B cell (primary cell): ENCODE results near the gene CACNA2D1. TPM values are rescaled to one million over a fixed set of nuclear protein-coding genes. Genes with fewer than 3 reads are reported as not detected.

Source experiments
- ATAC-seq: fragments of 200-7000 bp; cut with Tn5 transposase; one replicate; pipeline ENCODE4 v1.10.0; 2021; ENCODE audit warnings: low read depth, mild to moderate bottlenecking, moderate number of reproducible peaks, moderate library complexity
- CTCF ChIA-PET: fragments of 350-600 bp; sonication (Branson Sonifier 250); formaldehyde crosslinking; loops from one replicate; lab custom pipeline; 2021; ENCODE audit warnings: antibody characterized with exemption, inconsistent platforms; lab: Charles Lee
- POLR2A ChIA-PET: fragments of 350-600 bp; sonication (Branson Sonifier 250); formaldehyde crosslinking; loops from one replicate; lab custom pipeline; 2021; ENCODE audit warnings: antibody characterized with exemption; lab: Charles Lee
- DNase-seq: peaks from one replicate; pipeline ENCODE4 v3.0.0; 2013
- H2AFZ ChIP-seq: 2 replicates; pipeline ENCODE4 v1.6.1; 2012; ENCODE audit warnings: mild to moderate bottlenecking, low read depth, low read length; ENCODE audit not compliant: insufficient read depth, poor library complexity, severe bottlenecking
- H3K27ac ChIP-seq, 2 donors: 1 replicate in 1 of 2; 2 replicates in 1 of 2; pipeline ENCODE4 v1.5.1; 2012 to 2013; ENCODE audit warnings: low read length in 2 of 2, mild to moderate bottlenecking in 2 of 2, moderate library complexity in 1 of 2
- H3K27me3 ChIP-seq, 4 experiments: fragments of 200-600 bp in 1 of 4; sonication (generic) in 1 of 4; replicated peaks in 1 of 4; 1 replicate in 2 of 4; 2 replicates in 2 of 4; pipeline versions ENCODE4 v1.6.1 to v1.7.0; 2013 to 2016; ENCODE audit warnings: low read length in 3 of 4, mild to moderate bottlenecking in 2 of 4, mixed read lengths in 1 of 4, moderate library complexity in 1 of 4; ENCODE audit not compliant: insufficient read depth in 4 of 4, control insufficient read depth in 3 of 4; ENCODE audit errors: control extremely low read depth in 1 of 4
- H3K36me3 ChIP-seq, 2 experiments: replicated peaks in 1 of 2; 1 replicate in 1 of 2; 2 replicates in 1 of 2; pipeline versions ENCODE4 v1.6.1 to v1.7.1; 2013; ENCODE audit warnings: low read length in 1 of 2; ENCODE audit not compliant: insufficient read depth in 2 of 2, control insufficient read depth in 1 of 2; ENCODE audit errors: control extremely low read depth in 1 of 2, extremely low read depth in 1 of 2
- H3K4me1 ChIP-seq, 2 donors: fragments of 200-600 bp in 1 of 2; sonication (generic) in 1 of 2; 1 replicate in 1 of 2; 2 replicates in 1 of 2; pipeline versions ENCODE4 v1.5.1 to v1.6.1; 2013 to 2017; ENCODE audit warnings: low read length in 2 of 2; ENCODE audit not compliant: control insufficient read depth in 2 of 2, insufficient read depth in 2 of 2
- H3K4me2 ChIP-seq: replicated peaks from 2 replicates; pipeline ENCODE3; 2012; ENCODE audit warnings: mild to moderate bottlenecking, low read depth, low read length; ENCODE audit not compliant: poor library complexity, severe bottlenecking
- H3K4me3 ChIP-seq, 5 experiments: fragments of 200-600 bp in 1 of 5; sonication (generic) in 1 of 5; 1 replicate in 3 of 5; 2 replicates in 2 of 5; pipeline versions ENCODE4 v1.5.1 to v1.7.0; 2011 to 2016; ENCODE audit warnings: low read length in 4 of 5, mild to moderate bottlenecking in 4 of 5, low read depth in 2 of 5, control low read depth in 1 of 5, moderate library complexity in 1 of 5; ENCODE audit not compliant: insufficient read depth in 1 of 5; ENCODE audit errors: control extremely low read depth in 1 of 5, extremely low read depth in 1 of 5
- H3K79me2 ChIP-seq: fragments of 200-600 bp; sonication (generic); one replicate; pipeline ENCODE4 v1.6.0; 2016; ENCODE audit warnings: low read length; ENCODE audit not compliant: control insufficient read depth, insufficient read depth
- H3K9ac ChIP-seq: fragments of 200-600 bp; sonication (generic); 2 replicates; pipeline ENCODE4 v1.6.1; 2017; ENCODE audit warnings: mild to moderate bottlenecking, low read length, moderate library complexity
- H3K9me3 ChIP-seq, 3 donors: one replicate each; pipeline versions ENCODE4 v1.6.1 to v1.7.1; 2013; ENCODE audit warnings: low read length in 2 of 3; ENCODE audit not compliant: control insufficient read depth in 2 of 3, insufficient read depth in 1 of 3; ENCODE audit errors: control extremely low read depth in 1 of 3
- H4K20me1 ChIP-seq: 2 replicates; pipeline ENCODE4 v1.6.0; 2012; ENCODE audit warnings: mild to moderate bottlenecking, low read length; ENCODE audit not compliant: insufficient read depth, control insufficient read depth, poor library complexity, severe bottlenecking
- H3K27ac Mint-ChIP-seq: one replicate; pipeline ENCODE4 v1.8.0; 2021; ENCODE audit warnings: mixed read lengths
- H3K27me3 Mint-ChIP-seq: one replicate; pipeline ENCODE4 v1.8.0; 2021; ENCODE audit warnings: mixed read lengths
- H3K4me1 Mint-ChIP-seq: one replicate; pipeline ENCODE4 v1.8.0; 2021; ENCODE audit warnings: mixed read lengths
- H3K4me3 Mint-ChIP-seq: one replicate; pipeline ENCODE4 v1.8.0; 2021; ENCODE audit warnings: mixed read lengths
- H3K9me3 Mint-ChIP-seq: one replicate; pipeline ENCODE4 v1.8.0; 2022; ENCODE audit warnings: mixed read lengths; ENCODE audit not compliant: insufficient read depth
- CTCF ChIP-seq: fragments of 200-600 bp; IDR thresholded peaks from one replicate; pipeline ENCODE4 v1.8.0; 2022; ENCODE audit warnings: antibody characterized with exemption, mild to moderate bottlenecking
- EZH2 ChIP-seq: IDR thresholded peaks from 2 replicates; pipeline ENCODE4 v1.6.1; 2012; ENCODE audit warnings: borderline replicate concordance, low read depth, mild to moderate bottlenecking, moderate library complexity, low read length; ENCODE audit not compliant: insufficient read depth, poor library complexity, severe bottlenecking
- WGBS: methylation state at CpG from one replicate; pipeline ENCODE4 v1.1.5; 2013; ENCODE audit warnings: missing lambda C conversion rate; ENCODE audit not compliant: insufficient coverage; 5-methylcytosine and 5-hydroxymethylcytosine counted together
- intact Hi-C: fragments of 100-400 bp; cut with micrococcal nuclease; formaldehyde crosslinking; loops from one replicate; pipeline ENCODE4 v1.10.0; 2022
- polyA plus RNA-seq: library from polyadenylated mRNA; depleted of rRNA; stranded (reverse); fragments of >200 nt; gene quantifications from 2 replicates; pipeline ENCODE4 v1.2.3, GENCODE V29; 2012
- total RNA-seq, 2 donors: library from RNA; stranded (reverse); fragments of 120-200 nt in 1 of 2; gene quantifications; 1 replicate in 1 of 2; 2 replicates in 1 of 2; pipeline versions ENCODE4 v1.2.3 to v1.2.4, GENCODE V29; 2013 to 2022

Gene CACNA2D1
- total and polyA plus RNA-seq, 2 donors (not counting 1 experiment from before 2014, with no cell fraction given), result not detected

- ATAC-seq, result no peak
- no peak overlapping the region for H3K27ac Mint-ChIP-seq
Observed at GRCh38 chr7:82223580-82223979, 220.0 kb downstream of the CACNA2D1 start.

DNA sequence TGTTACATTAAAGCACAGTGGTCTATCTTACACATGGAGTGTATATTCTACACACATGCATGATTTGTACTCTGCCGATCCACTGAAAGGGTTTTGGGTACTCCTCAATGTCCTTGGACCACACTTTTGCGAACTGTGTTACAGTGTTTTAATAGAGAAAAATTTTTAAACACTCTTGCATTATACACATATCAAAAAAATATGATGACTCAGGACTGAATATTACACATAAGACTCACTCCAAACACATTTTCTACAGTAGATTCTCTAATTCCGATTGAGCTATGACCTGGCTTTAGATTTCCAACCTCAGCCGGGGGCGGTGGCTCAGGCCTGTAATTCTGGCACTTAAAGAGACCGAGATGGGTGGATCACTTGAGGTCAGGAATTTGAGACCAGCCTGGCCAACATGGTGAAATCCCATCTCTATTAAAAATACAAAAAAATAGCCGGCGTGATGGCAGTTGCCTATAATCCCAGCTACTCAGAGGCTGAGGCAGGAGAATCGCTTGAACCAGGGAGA is 222.4 kb downstream of the CACNA2D1 start:
- H3K9me3 ChIP-seq, result no peaks in the 10 kb centered on the region
- H3K27ac Mint-ChIP-seq, result no peak overlapping the region
- CTCF ChIA-PET, result no interaction called here
- DNase-seq, result no peak
- no peak for ATAC-seq
- intact Hi-C loops, result no loop called here
- TF ChIP-seq CTCF (no peak), EZH2 (no peak)
- H3K4me1 Mint-ChIP-seq, result no peaks in the 10 kb centered on the region
- H3K4me1 ChIP-seq, result no peaks in the 10 kb centered on the region
- H3K27me3 Mint-ChIP-seq, result no peaks in the 10 kb centered on the region
- H3K27me3 ChIP-seq, result no peaks in the 10 kb centered on the region
- H3K36me3 ChIP-seq, result no peaks in the 10 kb centered on the region
- no peak overlapping the region for H3K4me3 Mint-ChIP-seq
- no peaks in the 10 kb centered on the region for H4K20me1 ChIP-seq
- H3K79me2 ChIP-seq, result no peaks in the 10 kb centered on the region
- no peak overlapping the region for H3K9ac ChIP-seq
- no peak overlapping the region for H3K27ac ChIP-seq
- no peak overlapping the region for H2AFZ ChIP-seq
- 83% methylated on average over 1 of the region's 9 CpGs for WGBS
- POLR2A ChIA-PET, result no interaction called here
- no peak overlapping the region for H3K4me2 ChIP-seq
- no peak overlapping the region for H3K4me3 ChIP-seq
- H3K9me3 Mint-ChIP-seq, result no peaks in the 10 kb centered on the region

More at GRCh38 chr7:82223580-82223979, 220.0 kb downstream of the CACNA2D1 start:
- H3K27me3 ChIP-seq, result no peaks in the 10 kb centered on the region
- CTCF ChIA-PET, result no interaction called here
- intact Hi-C loops, result no loop called here
- no peaks in the 10 kb centered on the region for H4K20me1 ChIP-seq
- DNase-seq, result no peak
- no peaks in the 10 kb centered on the region for H3K36me3 ChIP-seq
- H2AFZ ChIP-seq, result no peak overlapping the region
- H3K4me3 ChIP-seq, result no peak overlapping the region
- no peaks in the 10 kb centered on the region for H3K79me2 ChIP-seq
- H3K9ac ChIP-seq, result no peak overlapping the region
- Mint-ChIP-seq H3K4me3 (no peak overlapping the region), H3K9me3 (no peaks in the 10 kb centered on the region), H3K27me3 (no peaks in the 10 kb centered on the region), H3K4me1 (no peaks in the 10 kb centered on the region)
- H3K9me3 ChIP-seq, result no peaks in the 10 kb centered on the region
- WGBS, result 73% methylated on average over 3 of the region's 3 CpGs
- TF ChIP-seq EZH2, result no peak
- no peak for TF ChIP-seq CTCF
- POLR2A ChIA-PET, result no interaction called here
- no peaks in the 10 kb centered on the region for H3K4me1 ChIP-seq
- no peak overlapping the region for H3K27ac ChIP-seq
- no peak overlapping the region for H3K4me2 ChIP-seq
